Mucosa of rectum (tissue), 2 donors: ENCODE data around the gene LPP.

ENCODE experiments used
- H3K27ac ChIP-seq, 2 donors: one replicate each; pipeline ENCODE4 v1.7.0; 2013; ENCODE audit warnings: inconsistent platforms in 2 of 2, low read depth in 2 of 2, low read length in 2 of 2
- H3K27me3 ChIP-seq, 2 donors: one replicate each; pipeline ENCODE4 v1.7.0; 2013; ENCODE audit warnings: low read length in 2 of 2; ENCODE audit not compliant: control insufficient read depth in 2 of 2, insufficient read depth in 2 of 2
- H3K36me3 ChIP-seq, 2 donors: one replicate each; pipeline ENCODE4 v1.7.0; 2013; ENCODE audit warnings: low read length in 2 of 2; ENCODE audit not compliant: control insufficient read depth in 2 of 2, insufficient read depth in 2 of 2
- H3K4me1 ChIP-seq, 2 donors: one replicate each; pipeline ENCODE4 v1.7.0; 2013; ENCODE audit warnings: low read length in 2 of 2, mild to moderate bottlenecking in 1 of 2; ENCODE audit not compliant: control insufficient read depth in 2 of 2, insufficient read depth in 2 of 2
- H3K4me3 ChIP-seq, 2 donors: one replicate each; pipeline ENCODE4 v1.7.0; 2013; ENCODE audit warnings: low read length in 2 of 2
- H3K9ac ChIP-seq, 2 donors: one replicate each; pipeline ENCODE4 v1.7.0; 2013; ENCODE audit warnings: low read length in 2 of 2, low read depth in 1 of 2, mild to moderate bottlenecking in 1 of 2
- H3K9me3 ChIP-seq, 2 donors: one replicate each; pipeline ENCODE4 v1.7.0; 2013; ENCODE audit warnings: low read length in 2 of 2; ENCODE audit not compliant: control insufficient read depth in 2 of 2
- donor health status: healthy.
- donor health status: Normal muscosa, but diverticular disease.

The LPP gene

DNA sequence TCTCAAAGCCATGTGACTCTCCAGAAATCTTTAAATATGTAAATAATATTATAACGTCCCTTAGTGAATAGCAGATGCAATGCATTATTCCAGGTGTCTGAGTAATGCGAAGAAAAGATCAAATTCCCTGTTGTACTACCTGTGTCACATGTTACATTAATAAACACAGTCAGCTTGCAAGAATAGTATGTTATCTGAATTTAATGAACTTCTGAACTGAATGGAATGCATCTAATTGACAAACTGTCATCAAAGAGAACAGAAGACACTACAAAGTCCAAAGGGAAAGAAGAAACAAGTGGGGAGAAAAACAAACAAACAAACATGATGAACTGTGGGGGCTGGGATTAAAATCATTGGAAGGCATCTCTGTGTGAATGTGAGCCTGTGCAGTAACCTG lies 508.8 kb downstream of the LPP start:
- Histone ChIP-seq H3K4me1 (no peaks in the 10 kb centered on the region), H3K27me3 (no peaks in the 10 kb centered on the region), H3K27ac (no peak overlapping the region), H3K4me3 (no peak overlapping the region), H3K9me3 (no peaks in the 10 kb centered on the region), H3K36me3 (no peaks in the 10 kb centered on the region), H3K9ac (no peak overlapping the region)

GRCh38 chr3:188663839-188664238 lies 509.9 kb downstream of the LPP start:
- Histone ChIP-seq H3K9ac (no peak overlapping the region), H3K9me3 (no peaks in the 10 kb centered on the region), H3K4me3 (no peak overlapping the region), H3K27me3 (no peaks in the 10 kb centered on the region), H3K27ac (no peak overlapping the region), H3K4me1 (no peaks in the 10 kb centered on the region), H3K36me3 (no peaks in the 10 kb centered on the region)

DNA sequence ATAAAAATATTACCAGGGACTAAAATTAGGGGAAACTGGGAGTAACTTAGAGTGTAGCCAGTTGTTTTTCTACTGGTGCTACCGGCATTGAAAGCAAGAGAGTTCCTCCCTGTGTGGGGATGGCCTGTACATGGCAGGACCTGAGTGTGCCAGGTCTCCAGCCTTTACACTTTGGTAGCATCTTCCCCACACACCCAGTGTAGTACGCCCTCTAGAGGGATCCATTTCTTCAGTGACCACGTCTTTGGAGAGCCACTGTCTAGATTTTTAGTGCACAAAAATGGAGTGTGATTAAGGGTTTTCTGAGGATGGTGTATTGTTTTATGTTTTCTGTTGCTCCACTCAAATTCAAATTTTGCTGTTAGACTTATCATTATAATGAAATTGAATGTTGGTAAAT lies 510.8 kb downstream of the LPP start:
- Histone ChIP-seq H3K27ac (no peak overlapping the region), H3K9me3 (no peaks in the 10 kb centered on the region), H3K27me3 (no peaks in the 10 kb centered on the region), H3K36me3 (no peaks in the 10 kb centered on the region), H3K9ac (no peak overlapping the region), H3K4me3 (no peak overlapping the region), H3K4me1 (no peaks in the 10 kb centered on the region)

- Histone ChIP-seq H3K4me3 (no peak overlapping the region), H3K27me3 (no peaks in the 10 kb centered on the region), H3K9me3 (no peaks in the 10 kb centered on the region), H3K36me3 (no peaks in the 10 kb centered on the region), H3K9ac (no peak overlapping the region), H3K27ac (no peak overlapping the region), H3K4me1 (peaks cover 0 to 3% of the 10 kb centered on the region in 2 donors)
Measured at GRCh38 chr3:188667926-188668325, 514.0 kb downstream of the LPP start.

DNA sequence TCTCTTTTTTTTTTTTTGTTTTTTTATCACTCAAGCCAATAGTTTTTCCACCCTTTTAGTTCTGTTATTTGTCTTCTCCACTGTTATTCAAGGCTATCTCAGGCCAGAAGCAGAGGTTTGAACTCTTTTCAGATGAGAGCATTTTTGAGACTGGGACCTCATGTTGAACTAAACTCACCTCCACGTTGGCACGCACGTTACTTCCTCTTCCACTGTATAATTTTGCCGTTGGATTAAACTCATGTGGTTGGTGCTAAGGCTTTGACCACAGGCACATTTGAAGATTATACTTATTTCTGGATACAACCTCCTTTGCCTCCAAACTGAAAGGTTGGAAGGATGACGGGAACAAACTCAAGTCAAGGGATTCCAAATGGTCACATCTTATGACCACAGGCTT lies 516.5 kb downstream of the LPP start:
- H3K9ac ChIP-seq = no peak overlapping the region
- H3K36me3 ChIP-seq = no peaks in the 10 kb centered on the region
- H3K27me3 ChIP-seq = no peaks in the 10 kb centered on the region
- no peak overlapping the region for H3K27ac ChIP-seq
- no peak overlapping the region for H3K4me3 ChIP-seq
- peaks cover 0 to 3% of the 10 kb centered on the region in 2 donors for H3K4me1 ChIP-seq
- no peaks in the 10 kb centered on the region for H3K9me3 ChIP-seq

DNA sequence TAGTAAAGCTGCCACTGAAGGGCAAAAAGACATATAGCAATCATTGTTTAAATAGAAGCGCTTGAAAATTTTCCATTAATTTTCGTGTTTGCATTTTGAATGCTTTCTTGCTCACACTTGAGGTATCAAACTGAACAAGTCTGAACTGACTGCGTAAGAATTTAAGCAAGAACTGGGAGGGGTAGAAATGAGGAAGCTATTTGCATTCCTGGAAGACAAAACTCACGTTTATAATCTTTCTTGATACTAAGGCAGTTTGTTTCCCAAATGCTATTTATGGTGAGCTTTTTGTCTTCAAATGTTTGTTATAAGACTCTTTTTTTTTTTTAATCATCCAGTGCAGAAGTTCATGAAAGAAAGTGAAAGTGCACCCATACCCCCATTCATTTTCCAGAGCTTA lies 518.0 kb downstream of the LPP start:
- Histone ChIP-seq H3K9me3 (no peaks in the 10 kb centered on the region), H3K27me3 (no peaks in the 10 kb centered on the region), H3K4me3 (no peak overlapping the region), H3K9ac (no peak overlapping the region), H3K4me1 (peaks cover 0 to 3% of the 10 kb centered on the region in 2 donors), H3K27ac (no peak overlapping the region), H3K36me3 (no peaks in the 10 kb centered on the region)

GRCh38 chr3:188672840-188673239 lies 518.9 kb downstream of the LPP start:
- H3K4me1 ChIP-seq = peaks cover 0 to 3% of the 10 kb centered on the region in 2 donors
- no peak overlapping the region for H3K4me3 ChIP-seq
- no peak overlapping the region for H3K9ac ChIP-seq
- H3K9me3 ChIP-seq = no peaks in the 10 kb centered on the region
- H3K27me3 ChIP-seq = no peaks in the 10 kb centered on the region
- H3K27ac ChIP-seq = no peak overlapping the region
- H3K36me3 ChIP-seq = no peaks in the 10 kb centered on the region

DNA sequence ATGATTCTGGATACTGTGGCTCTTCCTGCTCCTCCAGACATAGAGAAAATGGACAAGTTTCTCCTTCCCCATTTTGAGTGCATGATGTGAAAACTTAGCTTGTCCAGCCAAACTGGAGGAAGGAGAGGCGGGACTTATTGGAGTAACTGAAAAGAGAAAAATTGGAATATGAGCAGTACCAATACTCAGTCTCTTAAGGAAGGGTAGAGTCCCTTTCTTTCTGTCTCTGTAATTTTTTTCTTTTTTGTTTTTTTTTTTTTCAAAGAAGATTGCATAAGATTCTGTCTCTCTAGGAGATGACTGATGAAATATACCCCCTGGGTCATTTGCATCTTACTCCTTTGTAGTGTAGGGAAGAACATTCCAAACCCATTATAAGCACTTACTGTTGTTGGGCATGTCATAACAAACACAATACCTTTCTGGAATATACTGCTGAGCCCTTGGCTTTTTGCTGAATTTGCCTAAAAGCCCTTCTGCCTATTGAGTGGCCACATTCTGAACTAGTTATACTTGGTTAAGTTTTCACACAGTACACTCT lies 519.8 kb downstream of the LPP start:
- Histone ChIP-seq H3K4me3 (no peak overlapping the region), H3K27me3 (no peaks in the 10 kb centered on the region), H3K4me1 (peaks cover 0 to 3% of the 10 kb centered on the region in 2 donors), H3K9ac (no peak overlapping the region), H3K36me3 (no peaks in the 10 kb centered on the region), H3K27ac (no peak overlapping the region), H3K9me3 (no peaks in the 10 kb centered on the region)

GRCh38 chr3:188674595-188674994 lies 520.6 kb downstream of the LPP start:
- Histone ChIP-seq H3K9me3 (no peaks in the 10 kb centered on the region), H3K9ac (no peak overlapping the region), H3K4me1 (peaks cover 0 to 3% of the 10 kb centered on the region in 2 donors), H3K27me3 (no peaks in the 10 kb centered on the region), H3K36me3 (no peaks in the 10 kb centered on the region), H3K27ac (no peak overlapping the region), H3K4me3 (no peak overlapping the region)

GRCh38 chr3:188677344-188677743 lies 523.4 kb downstream of the LPP start:
- no peak overlapping the region for H3K9ac ChIP-seq
- H3K36me3 ChIP-seq = no peaks in the 10 kb centered on the region
- H3K27me3 ChIP-seq = no peaks in the 10 kb centered on the region
- no peak overlapping the region for H3K27ac ChIP-seq
- H3K4me1 ChIP-seq = peaks cover 0 to 3% of the 10 kb centered on the region in 2 donors
- H3K4me3 ChIP-seq = no peak overlapping the region
- no peaks in the 10 kb centered on the region for H3K9me3 ChIP-seq

- no peaks in the 10 kb centered on the region for H3K36me3 ChIP-seq
- H3K27me3 ChIP-seq = no peaks in the 10 kb centered on the region
- H3K4me3 ChIP-seq = no peak overlapping the region
- H3K9ac ChIP-seq = no peak overlapping the region
- no peak overlapping the region for H3K27ac ChIP-seq
- no peaks in the 10 kb centered on the region for H3K9me3 ChIP-seq
- no peaks in the 10 kb centered on the region for H3K4me1 ChIP-seq
Measured at GRCh38 chr3:188680189-188680588, 526.2 kb downstream of the LPP start.
